ENCODE measurements around the gene PPM1B.
A peak's percentile ranks its signal among the peaks of the same experiment; 100 is the strongest.
"Not testable (repeated sequence)": the region's sequence is repeated elsewhere in the genome, so short reads cannot be mapped to it uniquely, and the experiment has no call there.

PPM1B gene

GRCh38 chr2:44247924-44248323 lies 79.2 kb downstream of the PPM1B start:
- Histone ChIP-seq H3K4me3 (ENCODE audit: low read depth, low read length) (no peak overlapping the region), H3K36me3 (ENCODE audit: control insufficient read depth, insufficient read depth, low read length) (no peaks in the 10 kb centered on the region), H3K9me3 (ENCODE audit: control insufficient read depth, insufficient read depth, low read length) (no peaks in the 10 kb centered on the region), H3K27me3 (ENCODE audit: control insufficient read depth, insufficient read depth, low read length) (no peaks in the 10 kb centered on the region), H3K4me1 (ENCODE audit: control insufficient read depth, insufficient read depth, low read length) (peaks cover 22% of the 10 kb centered on the region), H3K9ac (ENCODE audit: low read depth, low read length) (no peak overlapping the region), H3K27ac (ENCODE audit: low read depth, low read length) (no peak overlapping the region)

GRCh38 chr2:44249269-44249668 lies 80.6 kb downstream of the PPM1B start:
- not testable (repeated sequence) for H3K36me3 ChIP-seq (ENCODE audit: control insufficient read depth, insufficient read depth, low read length); H3K9ac ChIP-seq (ENCODE audit: low read depth, low read length); H3K9me3 ChIP-seq (ENCODE audit: control insufficient read depth, insufficient read depth, low read length); H3K27ac ChIP-seq (ENCODE audit: low read depth, low read length); H3K4me3 ChIP-seq (ENCODE audit: low read depth, low read length); H3K27me3 ChIP-seq (ENCODE audit: control insufficient read depth, insufficient read depth, low read length)
- H3K4me1 ChIP-seq (ENCODE audit: control insufficient read depth, insufficient read depth, low read length), result peaks cover 20% of the 10 kb centered on the region

GRCh38 chr2:44250376-44250775 lies 81.7 kb downstream of the PPM1B start:
- no peaks in the 10 kb centered on the region; the same call in 1 of the 2 replicates for H3K9me3 ChIP-seq (ENCODE audit: control insufficient read depth, insufficient read depth, low read length)

GRCh38 chr2:44254023-44254422 lies 85.3 kb downstream of the PPM1B start:
- Histone ChIP-seq H3K27ac (ENCODE audit: low read depth, low read length) (no peak overlapping the region), H3K9me3 (ENCODE audit: control insufficient read depth, insufficient read depth, low read length) (no peaks in the 10 kb centered on the region; the same call in 1 of the 2 replicates), H3K9ac (ENCODE audit: low read depth, low read length) (no peak overlapping the region), H3K4me1 (ENCODE audit: control insufficient read depth, insufficient read depth, low read length) (no peaks in the 10 kb centered on the region), H3K4me3 (ENCODE audit: low read depth, low read length) (no peak overlapping the region), H3K36me3 (ENCODE audit: control insufficient read depth, insufficient read depth, low read length) (no peaks in the 10 kb centered on the region), H3K27me3 (ENCODE audit: control insufficient read depth, insufficient read depth, low read length) (no peaks in the 10 kb centered on the region)

More at GRCh38 chr2:44250376-44250775, 81.7 kb downstream of the PPM1B start:
- Histone ChIP-seq H3K27me3 (ENCODE audit: control insufficient read depth, insufficient read depth, low read length) (no peaks in the 10 kb centered on the region), H3K4me3 (ENCODE audit: low read depth, low read length) (no peak overlapping the region), H3K36me3 (ENCODE audit: control insufficient read depth, insufficient read depth, low read length) (no peaks in the 10 kb centered on the region), H3K9ac (ENCODE audit: low read depth, low read length) (no peak overlapping the region), H3K27ac (ENCODE audit: low read depth, low read length) (no peak overlapping the region), H3K4me1 (ENCODE audit: control insufficient read depth, insufficient read depth, low read length) (peaks cover 12% of the 10 kb centered on the region)

- not testable (repeated sequence) for H3K4me1 ChIP-seq (ENCODE audit: control insufficient read depth, insufficient read depth, low read length); H3K27me3 ChIP-seq (ENCODE audit: control insufficient read depth, insufficient read depth, low read length); H3K9me3 ChIP-seq (ENCODE audit: control insufficient read depth, insufficient read depth, low read length); H3K4me3 ChIP-seq (ENCODE audit: low read depth, low read length); H3K9ac ChIP-seq (ENCODE audit: low read depth, low read length); H3K36me3 ChIP-seq (ENCODE audit: control insufficient read depth, insufficient read depth, low read length); H3K27ac ChIP-seq (ENCODE audit: low read depth, low read length)
These were observed 87.0 kb downstream of the PPM1B start for GRCh38 chr2:44255704-44256103.

- H3K27ac ChIP-seq (ENCODE audit: low read depth, low read length); H3K9ac ChIP-seq (ENCODE audit: low read depth, low read length); H3K4me1 ChIP-seq (ENCODE audit: control insufficient read depth, insufficient read depth, low read length): not testable (repeated sequence)
These were observed 89.1 kb downstream of the PPM1B start for GRCh38 chr2:44257802-44258201.

GRCh38 chr2:44267269-44267795 lies 98.7 kb downstream of the PPM1B start:
- peak overlapping the region; percentile 63 for H3K27ac ChIP-seq (ENCODE audit: low read depth, low read length)
- no peak overlapping the region for H3K9ac ChIP-seq (ENCODE audit: low read depth, low read length)
- H3K27me3 ChIP-seq (ENCODE audit: control insufficient read depth, insufficient read depth, low read length), result no peaks in the 10 kb centered on the region
- H3K4me3 ChIP-seq (ENCODE audit: low read depth, low read length), result no peak overlapping the region
- H3K9me3 ChIP-seq (ENCODE audit: control insufficient read depth, insufficient read depth, low read length), result no peaks in the 10 kb centered on the region
- H3K4me1 ChIP-seq (ENCODE audit: control insufficient read depth, insufficient read depth, low read length), result peaks cover 8% of the 10 kb centered on the region
- H3K36me3 ChIP-seq (ENCODE audit: control insufficient read depth, insufficient read depth, low read length), result no peaks in the 10 kb centered on the region

More at GRCh38 chr2:44257802-44258201, 89.1 kb downstream of the PPM1B start:
- not testable (repeated sequence) for H3K9me3 ChIP-seq (ENCODE audit: control insufficient read depth, insufficient read depth, low read length); H3K4me3 ChIP-seq (ENCODE audit: low read depth, low read length); H3K27me3 ChIP-seq (ENCODE audit: control insufficient read depth, insufficient read depth, low read length); H3K36me3 ChIP-seq (ENCODE audit: control insufficient read depth, insufficient read depth, low read length)

GRCh38 chr2:44267796-44268648 lies 99.3 kb downstream of the PPM1B start:
- no peaks in the 10 kb centered on the region for H3K36me3 ChIP-seq (ENCODE audit: control insufficient read depth, insufficient read depth, low read length)
- no peak overlapping the region for H3K4me3 ChIP-seq (ENCODE audit: low read depth, low read length)
- H3K4me1 ChIP-seq (ENCODE audit: control insufficient read depth, insufficient read depth, low read length), result peaks cover 8% of the 10 kb centered on the region
- no peak overlapping the region for H3K9ac ChIP-seq (ENCODE audit: low read depth, low read length)
- H3K27me3 ChIP-seq (ENCODE audit: control insufficient read depth, insufficient read depth, low read length), result no peaks in the 10 kb centered on the region
- H3K9me3 ChIP-seq (ENCODE audit: control insufficient read depth, insufficient read depth, low read length), result no peaks in the 10 kb centered on the region
- peak overlapping the region; percentile 63 for H3K27ac ChIP-seq (ENCODE audit: low read depth, low read length)

GRCh38 chr2:44269831-44270230 lies 101.2 kb downstream of the PPM1B start:
- no peak overlapping the region for H3K27ac ChIP-seq (ENCODE audit: low read depth, low read length)
- peaks cover 8% of the 10 kb centered on the region for H3K4me1 ChIP-seq (ENCODE audit: control insufficient read depth, insufficient read depth, low read length)
- H3K9ac ChIP-seq (ENCODE audit: low read depth, low read length), result no peak overlapping the region
- no peaks in the 10 kb centered on the region for H3K36me3 ChIP-seq (ENCODE audit: control insufficient read depth, insufficient read depth, low read length)
- H3K4me3 ChIP-seq (ENCODE audit: low read depth, low read length), result no peak overlapping the region
- H3K27me3 ChIP-seq (ENCODE audit: control insufficient read depth, insufficient read depth, low read length), result no peaks in the 10 kb centered on the region
- H3K9me3 ChIP-seq (ENCODE audit: control insufficient read depth, insufficient read depth, low read length), result no peaks in the 10 kb centered on the region

- H3K27ac ChIP-seq (ENCODE audit: low read depth, low read length), result no peak overlapping the region
- no peaks in the 10 kb centered on the region for H3K27me3 ChIP-seq (ENCODE audit: control insufficient read depth, insufficient read depth, low read length)
- no peaks in the 10 kb centered on the region for H3K9me3 ChIP-seq (ENCODE audit: control insufficient read depth, insufficient read depth, low read length)
- H3K36me3 ChIP-seq (ENCODE audit: control insufficient read depth, insufficient read depth, low read length), result no peaks in the 10 kb centered on the region
- H3K4me3 ChIP-seq (ENCODE audit: low read depth, low read length), result no peak overlapping the region
- peaks cover 8% of the 10 kb centered on the region for H3K4me1 ChIP-seq (ENCODE audit: control insufficient read depth, insufficient read depth, low read length)
- H3K9ac ChIP-seq (ENCODE audit: low read depth, low read length), result no peak overlapping the region
These were observed 102.6 kb downstream of the PPM1B start for GRCh38 chr2:44271296-44271695.

- peaks cover 5% of the 10 kb centered on the region for H3K4me1 ChIP-seq (ENCODE audit: control insufficient read depth, insufficient read depth, low read length)
- H3K9me3 ChIP-seq (ENCODE audit: control insufficient read depth, insufficient read depth, low read length), result no peaks in the 10 kb centered on the region
- H3K4me3 ChIP-seq (ENCODE audit: low read depth, low read length), result no peak overlapping the region
- H3K36me3 ChIP-seq (ENCODE audit: control insufficient read depth, insufficient read depth, low read length), result no peaks in the 10 kb centered on the region
- no peak overlapping the region for H3K27ac ChIP-seq (ENCODE audit: low read depth, low read length)
- no peak overlapping the region for H3K9ac ChIP-seq (ENCODE audit: low read depth, low read length)
- no peaks in the 10 kb centered on the region for H3K27me3 ChIP-seq (ENCODE audit: control insufficient read depth, insufficient read depth, low read length)
These were observed 104.4 kb downstream of the PPM1B start for GRCh38 chr2:44273076-44273475.
